LHCN-M2 (cell line): ENCODE measurements around the gene STX18. TPM values are rescaled to one million over a fixed set of nuclear protein-coding genes. Genes with fewer than 3 reads are reported as not detected.
A peak's percentile ranks its signal among the peaks of the same experiment; 100 is the strongest.

Source experiments
- DNase-seq: peaks from one replicate; pipeline ENCODE4 v3.0.0-alpha.2; 2012; ENCODE audit warnings: low read depth
- total RNA-seq: library from RNA; depleted of rRNA; stranded (reverse); fragments of >200 nt; gene quantifications from 2 replicates; pipeline ENCODE4 v1.2.3, GENCODE V29; 2014

The STX18 gene
- total RNA-seq, 1 experiment from 2014 or later, result 22.7 TPM

- no peak for DNase-seq
Observed at GRCh38 chr4:4406455-4407298, 135.2 kb downstream of the STX18 start.

GRCh38 chr4:4405358-4405962 lies 136.4 kb downstream of the STX18 start:
- no peak for DNase-seq

- no peak for DNase-seq
Observed at GRCh38 chr4:4402966-4403365, 138.9 kb downstream of the STX18 start.

DNA sequence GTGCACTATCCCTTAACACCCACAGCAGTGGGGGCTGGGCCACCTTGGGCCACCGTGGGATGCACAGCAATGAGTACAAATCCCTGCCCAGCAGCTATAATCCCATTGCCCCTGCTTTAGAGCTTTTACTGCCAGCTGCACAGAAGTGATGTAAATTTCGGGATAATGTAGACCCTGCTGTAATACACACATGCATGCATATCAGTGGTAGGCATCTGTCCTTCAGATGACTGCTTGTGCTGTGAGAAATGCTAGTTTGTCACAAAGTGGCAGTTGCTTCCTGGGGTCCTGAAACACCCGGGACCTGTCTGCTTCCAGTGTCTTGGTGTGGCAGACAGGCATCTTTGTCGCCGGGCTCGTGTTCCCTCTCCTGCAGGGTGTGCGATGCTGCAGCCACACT lies 140.8 kb downstream of the STX18 start:
- DNase-seq, result no peak

DNA sequence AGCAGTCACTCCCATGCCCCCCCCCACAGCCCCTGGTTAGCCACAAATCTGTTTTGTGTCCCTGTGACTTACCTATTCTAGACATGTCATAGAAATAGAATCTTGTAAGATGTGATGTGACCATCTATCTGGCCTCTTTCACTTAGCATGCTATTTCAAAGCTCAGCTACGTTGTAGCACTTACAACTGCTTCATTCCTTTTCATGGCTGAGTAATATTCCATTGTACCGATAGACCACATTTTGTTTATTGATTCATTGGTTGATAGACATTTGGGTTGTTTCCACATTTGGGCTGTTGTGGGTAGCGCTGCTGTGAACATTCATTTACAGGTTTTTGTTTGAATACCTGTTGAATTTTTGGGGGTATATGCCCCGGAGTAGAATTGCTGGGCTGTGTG lies 143.4 kb downstream of the STX18 start:
- DNase-seq, result no peak

DNA sequence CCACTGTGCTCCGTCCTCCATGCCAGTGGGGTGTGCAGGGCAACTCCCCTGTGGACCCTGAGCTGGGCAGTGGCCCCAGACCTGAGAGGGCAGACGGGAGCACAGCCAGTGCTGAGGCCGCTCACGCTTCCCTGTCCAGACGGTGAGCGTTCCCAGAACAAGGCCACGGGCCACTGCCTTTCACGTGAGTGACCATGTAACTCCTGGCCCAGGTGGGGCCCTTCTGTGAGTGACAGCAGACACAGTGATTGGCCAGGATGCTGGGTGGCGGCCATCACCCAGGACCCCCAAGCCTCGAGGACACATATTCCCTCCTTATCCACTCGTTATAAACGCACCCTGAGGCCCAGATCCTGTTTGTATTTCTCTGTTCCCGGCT lies 144.4 kb downstream of the STX18 start:
- no peak for DNase-seq

DNA sequence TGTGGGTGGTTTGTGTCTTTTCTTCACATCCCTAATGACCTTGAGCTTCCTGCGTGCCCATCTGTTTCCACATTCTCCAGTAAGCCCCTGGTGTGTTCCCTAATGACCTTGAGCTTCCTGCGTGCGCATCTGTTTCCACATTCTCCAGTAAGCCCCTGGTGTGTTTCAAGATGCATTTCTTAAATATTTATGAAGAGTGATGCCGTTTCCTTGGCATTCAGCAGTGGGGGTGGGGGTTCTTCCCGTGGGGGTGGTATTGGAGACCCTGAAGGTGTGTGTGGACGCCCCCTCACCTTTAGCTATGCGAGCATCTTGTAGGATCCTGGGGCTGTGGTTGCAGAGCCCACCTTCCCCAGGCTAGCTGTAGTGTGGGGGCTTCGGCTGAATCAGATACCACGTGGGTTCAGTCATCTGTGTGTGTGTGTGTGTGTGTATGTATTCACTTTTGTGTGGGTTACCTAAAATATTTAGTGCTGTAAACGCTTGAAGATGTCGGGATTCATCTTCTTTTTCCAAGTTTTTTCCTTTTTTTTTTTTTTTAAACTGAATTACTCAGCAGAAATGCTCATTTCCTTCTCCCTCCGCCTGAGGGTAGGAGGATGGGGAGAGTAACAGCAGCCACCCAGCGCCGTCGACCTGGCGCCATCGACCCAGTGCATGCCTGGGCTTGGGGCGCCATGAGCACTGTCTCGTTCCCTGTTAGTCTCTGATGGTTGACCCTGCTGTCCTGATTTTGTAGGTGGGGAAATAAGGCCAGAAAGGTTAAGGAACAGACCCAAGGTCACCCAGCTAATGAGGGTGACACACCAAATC lies 145.0 kb downstream of the STX18 start:
- DNase-seq, result no peak

DNA sequence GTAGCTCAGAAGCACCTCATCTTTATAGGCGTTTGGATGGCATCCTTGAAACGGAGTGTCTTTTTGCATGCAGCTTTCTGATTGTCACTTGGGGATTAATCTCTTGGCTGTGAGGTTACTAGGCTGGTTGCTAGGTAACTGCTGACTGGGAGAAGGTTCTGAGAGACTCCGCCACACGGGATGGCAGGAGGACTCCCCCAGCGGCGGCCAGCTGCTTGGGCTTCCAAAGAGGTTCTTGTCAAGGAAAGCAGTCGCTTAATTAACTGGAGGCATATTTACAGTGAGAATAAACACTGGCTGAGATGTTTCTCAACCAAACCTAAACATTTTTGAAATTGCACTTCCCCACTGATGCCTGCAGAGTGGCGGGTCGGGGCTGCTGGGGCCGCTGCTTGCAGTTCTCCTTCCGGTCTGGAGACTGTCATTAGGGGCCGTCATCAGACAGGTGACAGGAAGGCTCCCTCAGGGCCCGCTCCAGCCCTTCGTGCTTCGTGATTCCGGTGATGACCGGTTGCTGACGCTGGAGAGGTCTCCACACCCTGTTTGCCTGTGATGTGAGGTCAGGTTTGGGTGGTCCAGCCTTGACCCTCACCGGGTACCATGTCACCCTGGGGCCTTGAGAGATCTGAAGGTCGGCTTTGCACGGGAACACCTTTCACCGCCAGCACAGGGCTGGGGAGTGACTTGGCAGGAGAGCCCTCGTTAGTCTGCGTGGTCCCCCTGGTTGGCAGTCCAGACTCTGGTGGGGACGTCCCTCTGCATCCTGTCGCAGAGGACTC lies 145.8 kb downstream of the STX18 start:
- no peak for DNase-seq

GRCh38 chr4:4395371-4395770 lies 146.5 kb downstream of the STX18 start:
- no peak for DNase-seq

DNA sequence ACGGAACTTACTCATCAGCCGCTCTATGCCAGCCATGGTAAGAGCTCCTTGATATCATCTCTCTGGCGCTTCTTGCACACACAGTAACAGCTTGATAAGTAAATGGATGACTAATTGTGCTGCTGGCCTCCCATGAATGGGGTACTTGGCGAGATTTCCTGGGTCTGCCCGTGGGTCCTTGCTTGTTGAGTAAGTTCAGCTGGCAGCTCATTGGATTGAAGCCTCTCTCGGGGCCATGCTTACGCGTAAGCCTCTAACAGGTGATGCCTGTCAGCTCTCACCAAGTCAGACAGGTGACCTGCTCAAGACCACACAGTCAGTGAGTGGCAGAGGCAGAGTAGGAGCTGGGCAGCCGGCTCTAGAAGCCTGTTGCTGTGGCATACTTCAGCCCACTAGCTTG lies 147.2 kb downstream of the STX18 start:
- peak; percentile 27 for DNase-seq

GRCh38 chr4:4392501-4393183 lies 149.2 kb downstream of the STX18 start:
- DNase-seq, result no peak

GRCh38 chr4:4391866-4392265 lies 150.0 kb downstream of the STX18 start:
- DNase-seq, result no peak

- DNase-seq, result no peak
Observed at GRCh38 chr4:4390515-4391240, 151.2 kb downstream of the STX18 start.

DNA sequence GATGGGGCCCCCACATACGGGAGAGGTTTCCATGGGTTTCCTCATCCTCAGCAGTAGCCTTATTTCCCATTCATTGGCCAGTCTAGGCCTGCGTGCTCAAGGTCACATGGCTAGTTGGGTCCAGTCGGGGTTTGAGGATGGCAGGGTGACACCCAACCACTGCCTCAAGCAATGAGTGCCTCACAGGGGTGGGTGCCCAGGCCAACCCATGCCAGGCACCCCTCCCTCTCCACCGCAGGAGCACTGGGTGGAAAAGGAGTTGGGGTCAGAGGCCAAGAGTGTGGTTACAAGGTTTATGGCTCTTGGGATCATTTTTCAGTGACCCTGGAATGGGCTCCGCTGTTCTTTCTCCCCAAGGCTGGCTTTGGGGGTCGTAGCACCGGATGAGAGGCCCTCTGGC lies 151.8 kb downstream of the STX18 start:
- DNase-seq, result no peak

- DNase-seq, result no peak
Observed at GRCh38 chr4:4388836-4389575, 152.8 kb downstream of the STX18 start.

DNA sequence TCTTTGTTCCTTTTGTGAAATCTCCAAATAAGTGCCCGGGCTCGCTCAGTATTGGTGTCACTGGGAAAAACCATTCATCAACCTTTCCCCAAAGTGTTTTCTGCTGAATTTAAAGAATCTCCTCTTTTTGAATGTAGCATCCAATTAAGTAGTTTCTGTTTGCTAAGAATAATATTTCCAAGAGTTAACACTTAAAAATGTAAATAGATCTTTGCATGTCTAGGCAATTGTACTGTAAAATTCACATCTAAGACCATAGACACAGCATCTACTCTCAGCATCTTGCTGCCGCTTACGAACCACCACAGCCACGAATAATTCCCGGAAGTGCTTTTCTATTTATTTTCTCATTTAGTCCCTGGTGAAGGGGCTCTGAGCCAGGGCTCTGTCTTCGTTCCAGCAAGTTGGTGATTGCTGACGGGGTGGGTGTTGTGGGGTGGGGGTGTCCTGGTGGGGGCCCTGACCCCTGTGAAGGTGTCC lies 153.5 kb downstream of the STX18 start:
- DNase-seq, result no peak

DNA sequence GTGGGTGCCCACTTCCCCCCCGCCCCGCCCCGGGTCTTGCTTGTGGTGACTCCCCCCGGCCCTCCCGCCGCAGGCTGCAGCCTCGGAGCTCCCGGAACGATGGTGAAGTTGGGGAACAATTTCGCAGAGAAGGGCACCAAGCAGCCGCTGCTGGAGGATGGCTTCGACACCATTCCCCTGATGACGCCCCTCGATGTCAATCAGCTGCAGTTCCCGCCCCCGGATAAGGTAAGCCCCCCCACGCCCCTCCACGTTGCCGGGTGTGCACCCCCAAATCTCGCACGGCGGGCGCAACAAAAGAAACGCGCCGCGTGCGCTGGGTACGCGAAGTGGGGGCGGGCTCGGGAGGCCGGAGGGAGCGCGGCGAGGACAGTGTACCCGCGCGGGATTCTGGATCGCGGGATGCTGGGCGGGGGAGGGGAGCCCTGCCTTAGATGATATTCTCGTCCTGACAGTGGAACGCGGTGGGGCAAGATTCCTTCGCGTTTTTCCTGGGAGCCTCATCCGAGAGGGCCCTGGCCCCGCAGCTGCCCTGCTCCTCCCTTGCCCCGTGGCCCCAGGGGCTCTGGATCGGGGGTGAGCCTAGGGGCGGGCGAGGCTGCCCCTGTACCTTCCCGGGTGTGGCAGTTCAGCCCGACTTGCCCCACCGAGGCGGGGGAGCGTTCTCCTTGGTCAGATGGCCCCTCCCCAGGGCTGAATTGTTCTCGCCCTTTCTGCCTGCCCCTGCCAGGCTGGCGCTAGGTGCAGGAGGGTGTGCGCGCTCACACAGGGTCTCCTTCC lies 154.1 kb downstream of the STX18 start:
- no peak for DNase-seq

DNA sequence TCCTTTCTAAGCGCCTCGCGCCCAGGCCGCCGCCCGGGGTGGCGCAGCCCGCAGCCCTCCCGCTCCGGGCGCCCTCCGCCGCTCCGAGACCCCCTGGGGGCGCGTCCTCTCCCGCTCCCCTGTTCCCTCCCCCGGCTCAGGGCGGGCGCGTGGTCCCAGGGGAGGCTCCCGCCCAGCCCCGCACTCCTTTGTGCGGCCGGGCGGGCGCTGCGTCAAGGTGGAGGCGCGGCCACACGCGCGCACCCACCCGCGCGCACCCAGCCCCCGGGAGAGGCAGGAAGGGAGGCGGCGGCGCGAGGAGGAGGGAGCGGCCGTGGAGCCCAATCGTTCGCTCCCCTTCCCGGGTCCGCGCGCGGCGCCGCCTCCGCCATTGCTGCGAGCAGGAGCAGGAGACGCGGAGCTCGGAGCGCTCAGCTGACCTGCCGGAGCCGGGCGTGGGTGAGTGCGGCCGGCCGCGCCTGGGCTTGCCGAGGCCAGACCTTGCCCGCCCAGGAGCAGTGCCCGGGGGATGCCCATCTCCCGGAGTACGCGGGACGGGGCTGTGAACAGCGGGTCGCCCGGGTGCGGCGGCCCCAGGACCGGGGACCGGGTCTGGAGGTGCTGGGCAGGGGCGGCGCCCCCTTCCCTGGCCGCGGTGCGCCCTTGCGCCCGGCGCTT lies 155.0 kb downstream of the STX18 start, which contains the start of gene NSG1:
TSS of gene NSG1 (plus strand) at position 367 of the 657 bp plus-strand sequence. CDS start 528 bp downstream, outside the sequence.
- no peak for DNase-seq
